CD4-positive, alpha-beta T cell treated with Interleukin-6 for 4 hours (primary cell): Measurements from ENCODE around the gene MISP3.
A peak's percentile ranks its signal among the peaks of the same experiment; 100 is the strongest.

Source experiments
- DNase-seq: peaks from one replicate; pipeline ENCODE4 v3.0.0-alpha.2; 2020; ENCODE audit warnings: mixed read lengths

MISP3 gene

GRCh38 chr19:14106840-14107239 is 34.3 kb downstream of the MISP3 start:
- DNase-seq = no peak

GRCh38 chr19:14107581-14108461 is 35.2 kb downstream of the MISP3 start:
- no peak for DNase-seq

- DNase-seq = no peak
Observed at GRCh38 chr19:14110650-14111049, 38.1 kb downstream of the MISP3 start.

GRCh38 chr19:14111486-14111885 is 38.9 kb downstream of the MISP3 start:
- no peak for DNase-seq

- no peak for DNase-seq
Observed at GRCh38 chr19:14112051-14112808, 39.6 kb downstream of the MISP3 start.

GRCh38 chr19:14112809-14113385 is 40.3 kb downstream of the MISP3 start:
- no peak for DNase-seq

GRCh38 chr19:14113762-14114414 is 41.3 kb downstream of the MISP3 start:
- DNase-seq = peak; percentile 43

- no peak for DNase-seq
Observed at GRCh38 chr19:14114439-14114838, 41.9 kb downstream of the MISP3 start.

GRCh38 chr19:14114854-14115253 is 42.3 kb downstream of the MISP3 start:
- DNase-seq = peak; percentile 65

- DNase-seq = no peak
Observed at GRCh38 chr19:14115756-14116155, 43.2 kb downstream of the MISP3 start.

- DNase-seq = no peak
Observed at GRCh38 chr19:14116525-14116917, 43.9 kb downstream of the MISP3 start.

GRCh38 chr19:14116918-14117578 is 44.5 kb downstream of the MISP3 start:
- DNase-seq = peak; percentile 27

GRCh38 chr19:14117668-14118164 is 45.1 kb downstream of the MISP3 start, which contains the start of gene PRKACA:
PRKACA (minus strand) TSS chr19:14117762; CDS start chr19:14117547, 215 bp downstream.
- peak; percentile 98 for DNase-seq

GRCh38 chr19:14118165-14119051 is 45.8 kb downstream of the MISP3 start:
- peak; percentile 55 for DNase-seq

- no peak for DNase-seq
Observed at GRCh38 chr19:14119146-14119545, 46.6 kb downstream of the MISP3 start.

GRCh38 chr19:14119644-14120496 is 47.3 kb downstream of the MISP3 start:
- no peak for DNase-seq

- DNase-seq = no peak
Observed at GRCh38 chr19:14120497-14120780, 47.9 kb downstream of the MISP3 start.

- DNase-seq = no peak
Observed at GRCh38 chr19:14122924-14123323, 50.3 kb downstream of the MISP3 start.
